Left renal pelvis (tissue), 4 donors: ENCODE results near the gene CD302. TPM values are rescaled to one million over a fixed set of nuclear protein-coding genes. Genes with fewer than 3 reads are reported as not detected.
"Not testable (repeated sequence)": the region's sequence is repeated elsewhere in the genome, so short reads cannot be mapped to it uniquely, and the experiment has no call there.

Source experiments
- DNase-seq, 4 donors: peaks; one replicate each; pipeline ENCODE4 v3.0.0-alpha.2; 2013; ENCODE audit warnings: low read depth in 4 of 4, low spot score in 3 of 4
- polyA plus RNA-seq, 4 donors: library from polyadenylated mRNA; unstranded; fragments of 120-200 nt; gene quantifications; one replicate each; pipeline ENCODE4 v1.2.1, GENCODE V29; 2013; ENCODE audit not compliant: insufficient read length in 4 of 4

CD302 gene, protein sequence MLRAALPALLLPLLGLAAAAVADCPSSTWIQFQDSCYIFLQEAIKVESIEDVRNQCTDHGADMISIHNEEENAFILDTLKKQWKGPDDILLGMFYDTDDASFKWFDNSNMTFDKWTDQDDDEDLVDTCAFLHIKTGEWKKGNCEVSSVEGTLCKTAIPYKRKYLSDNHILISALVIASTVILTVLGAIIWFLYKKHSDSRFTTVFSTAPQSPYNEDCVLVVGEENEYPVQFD
- 10 to 100 TPM; 10.8 to 34.1 (median 16.1) TPM for polyA plus RNA-seq

DNA sequence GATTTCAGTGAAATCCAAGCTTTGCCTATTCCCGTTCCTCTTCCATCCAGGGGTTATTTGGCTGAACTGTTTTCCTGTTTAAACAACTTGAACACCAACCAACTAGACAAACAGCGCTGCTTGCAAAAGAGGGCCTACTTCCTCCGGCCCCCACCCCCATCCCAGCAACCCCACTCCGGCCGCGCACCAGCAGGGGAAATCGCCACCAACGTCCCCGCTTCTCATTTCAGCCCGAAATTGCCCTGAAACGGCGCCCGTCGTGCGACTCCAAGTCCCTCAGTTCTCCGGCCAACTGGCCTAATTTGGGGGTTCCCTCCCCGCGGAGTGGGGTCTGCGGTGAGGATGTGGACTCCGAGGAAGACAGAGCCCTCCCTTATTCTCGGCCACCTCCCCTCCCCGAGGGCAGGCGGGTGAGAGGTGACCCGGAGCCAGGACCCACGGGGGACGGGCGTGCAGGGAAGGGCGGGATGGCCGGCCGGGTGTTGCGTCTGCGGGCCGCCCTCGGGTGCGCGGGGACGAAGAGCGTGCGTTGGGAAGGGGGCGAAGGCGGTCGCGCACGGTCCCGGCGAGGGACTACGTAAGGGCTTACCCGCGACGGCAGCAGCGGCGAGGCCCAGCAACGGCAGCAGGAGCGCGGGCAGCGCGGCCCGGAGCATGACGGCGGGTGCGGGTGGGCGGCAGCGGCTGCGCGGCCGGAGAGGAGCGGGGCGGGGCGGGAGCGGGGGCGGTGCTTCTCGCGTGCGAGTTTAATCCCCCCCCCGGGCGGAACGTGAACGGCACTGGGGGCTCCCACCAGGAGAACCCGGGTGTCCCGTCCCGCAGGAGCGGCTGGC is at the start of gene CD302:
Gene CD302 (minus strand): TSS at position 666 of the 833 bp plus-strand sequence. CDS start 10 bp downstream, at position 656.
- DNase-seq, result peak in 3 of 4 donors; percentile 19 to 36 (median 23)

DNA sequence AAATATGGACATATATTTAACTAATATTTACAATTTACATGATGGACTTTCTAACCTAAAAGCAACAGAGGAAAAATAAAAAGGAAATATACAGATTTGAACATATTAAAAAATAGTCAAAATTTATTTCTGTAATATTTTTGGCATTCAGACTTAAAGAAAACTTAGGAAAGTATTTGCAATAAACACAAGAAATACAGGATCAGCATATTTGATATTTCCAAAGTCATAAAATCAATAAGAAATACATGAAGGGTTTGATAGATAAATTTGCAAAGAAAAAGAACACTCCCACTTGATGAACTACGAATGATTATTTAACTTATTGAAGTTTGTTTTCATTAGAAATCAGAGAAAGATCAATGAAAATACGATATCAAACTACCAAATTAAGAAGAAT is 48.6 kb upstream of the CD302 start:
- DNase-seq, result no peak

DNA sequence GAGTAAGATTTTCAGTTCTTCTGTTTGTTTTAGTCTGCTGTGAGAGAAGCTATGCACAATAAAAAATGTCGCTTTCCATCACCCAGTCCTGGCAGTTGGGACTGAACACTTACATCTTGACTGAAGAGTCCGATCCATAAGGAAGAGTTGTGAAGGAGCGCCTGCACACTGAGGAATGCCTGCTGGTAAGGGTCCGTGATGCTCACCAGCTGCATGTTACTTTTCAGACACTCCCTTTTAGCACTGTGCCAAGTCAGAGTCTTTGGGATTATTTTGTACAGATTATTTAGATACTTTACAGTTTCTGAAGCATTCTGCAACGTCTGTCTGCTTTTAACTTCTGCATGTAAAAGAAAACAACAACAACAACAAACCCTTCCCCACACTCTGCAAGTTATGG is 42.6 kb upstream of the CD302 start:
- DNase-seq, result no peak

DNA sequence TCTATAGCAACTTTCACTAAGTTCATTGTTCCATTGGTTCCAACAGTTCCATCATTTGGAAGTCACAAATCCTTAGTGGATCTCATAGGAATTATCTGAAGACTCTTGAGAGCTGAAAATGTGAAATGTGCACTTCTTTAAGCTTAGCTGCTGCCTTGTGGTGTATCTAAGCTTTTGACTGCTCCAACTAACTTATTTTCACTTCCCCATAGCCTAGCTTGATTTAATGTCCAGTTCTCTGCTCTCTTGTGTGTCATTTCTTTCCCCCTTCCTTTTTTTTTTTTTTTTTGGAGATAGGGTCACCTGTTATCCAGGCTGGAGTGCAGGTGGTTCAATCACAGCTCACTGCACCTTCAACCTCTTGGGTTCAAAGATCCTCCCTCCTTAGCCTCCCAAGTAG is 34.9 kb upstream of the CD302 start:
- no peak for DNase-seq

DNA sequence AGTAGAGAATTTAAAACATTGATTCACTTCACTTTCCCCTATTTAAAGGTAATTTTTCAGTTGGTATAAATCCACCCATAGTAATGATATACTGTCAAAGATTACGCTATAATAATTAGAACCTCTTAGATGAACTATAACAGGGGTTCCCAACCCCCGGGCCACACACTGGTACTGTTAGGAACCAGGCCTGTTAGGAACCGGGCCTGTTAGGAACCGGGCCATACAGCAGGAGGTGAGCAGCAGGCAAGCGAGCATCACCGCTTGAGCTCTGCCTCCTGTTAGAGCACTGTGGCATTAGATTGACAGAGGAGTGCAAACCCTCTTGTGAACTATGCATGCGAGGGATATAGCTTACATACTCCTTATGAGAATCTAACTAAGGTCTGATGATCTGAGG is 34.0 kb upstream of the CD302 start:
- no peak for DNase-seq

DNA sequence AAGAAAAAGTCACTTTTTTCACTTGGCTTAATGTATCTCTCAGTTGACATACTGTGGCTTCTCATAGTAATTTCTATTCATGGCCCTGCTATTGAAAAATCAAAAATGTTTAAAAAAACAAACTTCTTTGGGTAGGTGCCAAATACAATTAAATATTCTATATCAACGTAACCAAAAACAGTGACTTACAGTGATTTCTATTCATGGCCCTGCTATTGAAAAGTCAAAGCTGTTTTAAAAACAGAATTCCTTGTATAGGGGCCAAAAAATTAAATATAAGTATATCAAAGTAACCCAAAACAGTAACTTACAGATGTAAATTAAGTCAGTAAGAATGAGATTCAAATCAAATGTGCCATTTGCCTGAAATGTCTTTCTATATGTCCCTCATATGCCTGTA is 31.4 kb upstream of the CD302 start:
- no peak for DNase-seq

DNA sequence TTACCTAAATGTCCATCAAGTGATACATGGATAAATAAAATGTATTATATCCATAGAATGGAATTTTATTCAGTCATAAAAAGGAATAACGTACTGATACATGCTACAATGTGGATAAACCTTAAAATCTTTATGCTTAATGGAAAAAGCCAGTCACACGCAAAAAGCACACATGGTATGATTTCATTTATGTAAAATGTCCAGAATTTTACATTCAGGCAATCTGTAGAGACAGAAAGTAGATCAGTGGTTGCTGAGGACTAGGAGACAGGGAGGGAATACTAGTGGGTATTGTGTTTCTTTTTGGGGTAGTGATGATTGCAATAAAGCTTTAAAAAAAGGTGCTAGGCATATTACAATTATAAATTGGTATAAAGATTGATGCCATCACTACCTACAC is 30.7 kb upstream of the CD302 start:
- no peak for DNase-seq

DNA sequence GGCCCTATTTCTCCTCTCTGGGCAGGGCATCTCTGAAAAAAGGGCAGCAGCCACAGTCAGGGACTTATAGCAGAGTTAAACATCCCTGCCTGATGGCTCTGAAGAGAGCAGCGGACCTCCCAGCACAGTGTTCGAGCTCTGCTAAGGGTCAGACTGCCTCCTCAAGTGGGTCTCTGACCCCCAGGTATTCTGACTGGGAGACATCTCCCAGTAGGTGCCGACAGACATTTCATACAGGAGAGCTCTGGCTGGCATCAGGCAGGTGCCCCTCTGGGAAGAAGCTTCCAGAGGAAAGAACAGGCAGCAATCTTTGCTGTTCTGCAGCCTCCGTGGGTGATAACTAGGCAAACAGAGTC is 24.4 kb upstream of the CD302 start:
- not testable (repeated sequence) for DNase-seq

DNA sequence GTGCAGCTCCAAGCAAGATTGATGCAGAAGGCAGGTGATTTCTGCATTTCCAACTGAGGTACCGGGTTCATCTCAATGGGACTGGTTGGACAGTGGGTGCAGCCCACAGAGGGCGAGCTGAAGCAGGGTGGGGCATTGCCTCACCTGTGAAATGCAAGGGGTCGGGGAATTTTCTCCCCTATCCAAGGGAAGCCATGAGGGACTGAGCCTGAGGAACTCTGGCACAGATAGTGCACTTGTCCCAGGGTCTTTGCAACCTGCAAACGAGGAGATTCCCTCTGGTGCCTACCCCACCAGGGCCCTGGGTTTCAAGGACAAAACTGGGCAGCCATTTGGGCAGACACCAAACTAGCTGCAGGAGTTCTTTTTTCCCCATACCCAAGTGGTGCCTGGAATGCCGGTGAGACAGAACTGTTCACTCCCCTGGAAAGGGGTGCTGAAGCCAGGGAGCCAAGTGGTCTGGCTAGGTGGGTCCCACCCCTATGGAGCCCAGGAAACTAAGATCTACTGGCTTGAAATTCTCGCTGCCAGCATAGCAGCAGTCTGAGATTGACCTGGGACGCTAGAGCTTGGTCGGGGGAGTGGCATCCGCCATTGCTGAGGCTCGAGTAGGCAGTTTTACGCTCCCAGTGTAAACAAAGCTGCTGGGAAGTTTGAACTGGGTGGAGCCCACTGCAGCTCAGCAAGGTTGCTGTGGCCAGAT is 23.9 kb upstream of the CD302 start:
- DNase-seq, result not testable (repeated sequence)

DNA sequence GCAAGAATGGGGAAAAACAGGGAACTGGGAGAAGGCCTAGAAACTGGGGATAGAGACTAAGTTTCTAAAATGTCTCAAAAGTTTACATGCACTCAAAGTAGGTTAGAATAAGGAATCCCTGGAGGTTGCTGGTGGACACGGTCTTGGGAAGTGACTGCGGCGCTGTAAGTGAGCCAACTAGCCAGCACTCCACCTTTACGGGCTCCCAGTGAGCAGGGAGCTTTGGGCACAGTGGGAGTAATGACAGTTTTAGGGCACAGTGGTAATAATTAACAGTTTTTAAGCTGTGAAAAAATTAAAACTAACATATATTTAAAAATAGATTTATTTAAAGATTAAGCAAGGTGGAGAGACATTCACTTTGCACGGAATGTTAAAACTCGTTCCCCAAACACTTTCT is 20.9 kb upstream of the CD302 start:
- DNase-seq, result no peak

DNA sequence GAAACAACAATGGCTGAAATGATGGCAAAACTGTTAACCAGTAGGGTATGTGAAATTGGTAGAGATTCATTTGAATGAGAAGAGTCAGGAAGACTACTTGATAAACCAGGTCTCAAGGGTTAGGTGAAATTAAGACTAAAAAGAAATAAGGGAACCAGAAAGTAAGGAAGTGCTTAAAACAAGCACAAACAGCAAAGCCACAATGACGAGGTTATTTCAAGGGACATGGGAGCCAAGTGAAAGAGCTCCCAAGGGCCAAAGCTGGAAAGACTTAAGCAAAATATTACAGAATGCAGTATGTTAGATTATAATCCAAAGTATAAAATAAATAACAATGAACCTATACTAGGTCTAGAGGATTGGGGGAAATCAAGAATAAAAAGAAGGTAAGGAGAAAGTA is 19.3 kb upstream of the CD302 start:
- DNase-seq, result no peak

DNA sequence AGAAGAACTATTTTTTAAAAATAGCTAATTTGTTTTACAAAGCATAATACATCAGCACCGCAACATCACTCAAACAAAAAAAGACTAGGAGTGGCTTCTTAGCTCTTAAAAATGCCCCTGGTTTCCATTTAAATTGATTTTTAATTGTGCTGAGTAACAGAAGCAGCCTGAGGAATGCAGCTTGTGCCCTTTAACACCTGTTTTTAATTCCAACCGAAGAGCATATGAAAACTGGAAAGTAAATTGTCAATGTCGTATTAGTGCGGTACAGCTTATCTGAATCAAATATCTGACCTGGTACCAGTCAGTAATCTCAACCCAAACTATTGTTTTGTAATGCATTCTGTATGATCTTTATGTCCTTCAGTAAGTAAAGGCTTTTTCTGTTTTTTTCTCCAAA is 13.2 kb upstream of the CD302 start:
- no peak for DNase-seq

DNA sequence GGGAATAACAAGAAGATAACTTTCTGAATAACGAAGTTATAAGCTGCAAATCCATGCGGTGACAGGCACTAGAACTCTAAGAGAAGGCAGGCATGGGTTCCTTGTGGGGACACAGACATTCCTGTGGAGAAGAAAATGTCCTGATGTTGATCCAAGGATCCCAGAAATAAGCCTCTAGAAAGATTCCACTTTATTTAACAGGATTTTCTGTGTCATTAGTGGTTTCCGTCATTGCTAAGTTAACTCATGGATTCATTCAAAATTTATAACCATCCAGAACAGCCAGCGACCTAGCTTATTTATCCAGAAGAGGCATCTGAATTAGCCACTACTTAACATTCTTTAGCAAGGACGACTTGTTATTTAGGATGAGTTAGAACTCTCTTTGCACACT is 10.0 kb upstream of the CD302 start:
- no peak for DNase-seq

DNA sequence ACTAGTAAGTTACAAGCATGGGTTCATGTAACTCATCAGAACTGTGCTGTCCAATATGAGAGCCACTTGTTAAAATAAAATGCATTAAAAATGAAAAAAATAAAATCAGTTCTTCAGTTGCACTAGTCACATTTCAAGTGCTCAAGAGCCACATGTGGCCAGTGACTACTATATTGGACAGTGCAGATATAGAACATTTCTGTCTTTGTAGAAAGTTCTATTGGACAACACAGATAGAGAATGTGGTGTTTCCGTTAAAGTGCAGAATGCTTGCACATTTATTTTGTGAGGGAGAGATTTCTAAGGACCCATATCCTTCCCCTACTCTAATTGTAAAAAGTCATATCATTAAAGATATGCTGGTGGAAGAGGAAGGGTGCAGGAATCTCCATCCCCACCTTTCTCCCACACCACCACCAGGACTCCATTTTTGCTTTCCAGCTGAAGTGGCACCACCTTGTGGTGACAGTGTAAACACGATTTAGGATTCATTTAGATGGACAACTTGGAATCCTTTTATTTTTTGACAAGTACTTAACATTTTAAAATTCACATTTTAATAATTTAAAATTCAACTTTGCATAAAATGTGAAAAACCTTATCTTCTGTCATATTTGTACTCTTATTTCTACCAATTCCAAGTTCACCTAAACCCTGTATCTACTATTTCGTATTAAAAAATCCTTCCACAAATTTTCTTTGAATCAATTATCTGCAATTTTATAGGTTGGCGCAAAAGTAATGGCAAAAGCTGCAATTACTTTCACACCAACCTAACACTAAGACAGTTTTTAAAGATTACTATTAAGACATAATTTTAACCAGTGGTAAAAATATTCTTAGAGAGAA is 9.4 kb upstream of the CD302 start:
- peak in 1 of 4 donors; percentile 12 for DNase-seq

DNA sequence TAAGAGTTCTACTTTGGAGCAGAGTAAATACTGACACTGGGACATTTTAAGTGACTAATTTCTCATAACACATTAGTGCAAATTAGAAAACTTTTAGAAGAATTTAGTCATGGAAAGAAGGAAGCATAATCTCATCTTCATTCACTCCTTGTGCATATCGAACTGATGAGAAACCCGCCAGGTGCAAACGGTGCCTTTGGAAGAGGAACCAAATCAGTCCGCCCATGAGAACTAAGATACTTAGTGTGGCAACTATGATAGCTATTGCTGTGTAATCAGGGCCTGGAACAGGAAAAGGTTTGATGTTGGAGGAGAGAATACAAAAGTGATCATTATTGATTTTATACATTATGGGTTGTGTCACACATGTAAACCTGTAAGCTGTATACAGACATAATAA is 6.9 kb upstream of the CD302 start:
- no peak for DNase-seq

DNA sequence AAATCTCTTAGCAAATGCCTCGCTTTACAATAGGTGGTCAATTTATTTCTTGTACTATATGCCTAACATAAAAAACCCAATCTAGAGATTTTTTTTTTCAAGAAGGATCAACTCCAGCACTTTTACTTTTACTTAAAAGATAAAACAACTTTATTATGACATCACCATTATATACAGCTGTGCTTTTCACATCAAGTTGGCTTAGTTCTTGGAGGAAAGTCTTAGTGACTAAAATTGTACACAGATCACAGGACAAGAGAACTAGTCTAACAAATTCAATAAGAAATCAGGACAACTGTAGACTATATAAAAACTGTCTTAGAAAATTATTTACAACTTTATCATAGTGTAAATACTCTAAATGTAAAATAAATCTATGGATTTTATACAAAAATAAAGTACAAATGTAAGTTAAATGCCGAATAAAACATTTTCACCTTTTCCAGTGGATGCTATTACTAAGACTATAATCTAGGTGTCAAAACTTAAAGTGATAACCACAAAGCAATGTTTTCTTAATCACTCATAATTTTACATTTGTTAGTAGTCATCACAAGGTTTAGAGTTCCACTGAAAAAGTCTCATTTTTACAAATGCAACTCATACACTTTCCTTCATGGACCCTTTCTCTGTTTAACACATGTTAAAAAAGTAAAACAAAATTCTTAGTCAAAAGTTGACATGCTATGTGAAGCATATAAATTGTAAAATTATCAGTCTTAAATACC is 5.4 kb upstream of the CD302 start:
- DNase-seq, result no peak

DNA sequence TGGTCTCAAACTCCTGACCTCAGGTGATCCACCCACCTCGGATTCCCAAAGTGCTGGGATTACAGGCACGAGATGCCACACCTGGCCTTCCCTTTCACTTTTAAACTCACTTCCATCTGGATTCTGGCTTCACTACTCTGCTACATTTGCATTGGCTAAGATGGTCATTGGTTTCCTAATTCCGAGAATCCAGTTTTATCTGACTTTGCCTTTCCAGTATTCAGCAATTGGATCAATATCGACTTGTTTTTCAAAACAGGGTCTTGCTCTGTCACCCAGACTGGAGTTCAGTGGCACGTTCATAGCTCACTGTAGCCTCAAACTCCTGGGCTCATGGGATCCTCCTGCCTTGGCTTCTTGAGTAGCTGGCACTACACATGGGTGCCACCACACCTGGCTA is 4.7 kb upstream of the CD302 start:
- no peak for DNase-seq

DNA sequence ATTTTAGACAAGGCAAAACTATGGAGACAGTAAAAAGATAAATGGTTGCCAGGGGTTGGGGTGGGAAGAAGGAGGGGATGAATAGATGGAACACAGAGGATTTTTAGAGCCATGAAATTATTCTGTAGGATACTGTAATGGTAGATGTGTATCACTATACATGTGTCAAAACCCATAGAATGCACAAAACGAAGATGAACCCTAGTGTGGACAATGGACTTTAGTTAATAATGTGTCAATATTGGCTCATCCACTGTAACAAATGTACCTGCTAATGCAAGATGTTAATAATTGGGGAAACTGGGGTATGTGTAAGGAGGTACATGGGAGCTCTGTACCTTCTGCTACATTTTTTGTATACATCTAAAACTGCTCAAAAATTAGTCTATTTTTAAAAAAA is 1.8 kb upstream of the CD302 start:
- no peak for DNase-seq

DNA sequence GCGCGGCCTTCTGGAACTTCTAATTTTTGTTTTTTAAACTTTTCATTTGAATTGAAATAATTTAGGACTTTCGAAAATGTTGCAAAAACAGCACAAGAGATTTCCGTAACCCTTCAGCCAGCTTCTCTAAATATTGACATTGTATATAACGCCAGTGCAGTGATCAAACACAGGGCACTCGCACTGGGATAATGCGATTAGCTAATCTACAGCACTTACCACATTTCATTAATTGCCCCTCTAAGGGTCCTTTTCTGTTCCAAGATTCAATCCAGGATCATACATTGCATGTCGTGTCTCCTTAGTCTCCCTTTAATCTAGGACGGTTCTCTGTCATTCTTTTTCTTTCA is 343 bp upstream of the CD302 start:
- no peak for DNase-seq

DNA sequence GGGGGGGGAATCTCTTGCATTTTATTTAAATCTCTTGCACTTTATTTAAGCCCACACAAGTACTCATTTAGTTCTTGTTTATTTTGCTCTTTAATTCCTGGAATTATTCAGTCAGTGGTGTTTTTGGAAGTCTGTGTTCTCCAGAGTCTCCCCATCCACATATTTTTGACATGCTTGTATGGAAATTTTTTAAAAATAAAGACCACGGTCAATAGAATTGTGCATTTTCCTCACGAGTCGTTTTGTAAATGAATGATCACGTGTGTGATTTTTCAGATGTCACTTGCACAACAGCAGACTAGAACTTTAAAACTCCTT is 824 bp downstream of the CD302 start:
- DNase-seq, result no peak
